GM12874 (cell line): Measurements from ENCODE around the gene LRRFIP1.

Source experiments
- CTCF ChIP-seq: IDR thresholded peaks from 2 replicates; pipeline ENCODE4 v1.5.1; 2011; ENCODE audit warnings: low read depth, mild to moderate bottlenecking, control low read depth, low read length, moderate library complexity; ENCODE audit not compliant: insufficient read depth

LRRFIP1 gene

GRCh38 chr2:237601453-237602116 lies 25.8 kb upstream of the LRRFIP1 start:
- no peak for TF ChIP-seq CTCF

GRCh38 chr2:237602409-237602808 lies 25.0 kb upstream of the LRRFIP1 start:
- no peak for TF ChIP-seq CTCF

- no peak for TF ChIP-seq CTCF
Observed at GRCh38 chr2:237603049-237603717, 24.2 kb upstream of the LRRFIP1 start.

GRCh38 chr2:237603718-237604362 lies 23.5 kb upstream of the LRRFIP1 start:
- TF ChIP-seq CTCF: no peak

GRCh38 chr2:237604391-237604790 lies 23.0 kb upstream of the LRRFIP1 start:
- no peak for TF ChIP-seq CTCF

GRCh38 chr2:237604960-237605359 lies 22.4 kb upstream of the LRRFIP1 start:
- 0 out of 2 replicates have a peak, but pooled peaks have one; percentile 5 for TF ChIP-seq CTCF

- no peak for TF ChIP-seq CTCF
Observed at GRCh38 chr2:237612527-237613357, 14.6 kb upstream of the LRRFIP1 start.
